Body of pancreas (tissue), 4 donors: ENCODE measurements around the gene WNK4.
A peak's percentile ranks its signal among the peaks of the same experiment; 100 is the strongest.

Source experiments
- POLR2A ChIP-seq, 3 donors: fragments of 450-650 bp; IDR thresholded peaks; one replicate each; pipeline ENCODE4 v1.6.1; 2016; ENCODE audit warnings: antibody characterized with exemption in 3 of 3, mild to moderate bottlenecking in 2 of 3
- TF ChIP-seq, protein P1 (sequence below), 7 experiments: fragments of 450-650 bp in 4 of 7; fragments of 200-600 bp in 3 of 7; sonication (generic) in 3 of 7; IDR thresholded peaks; one replicate each; pipeline ENCODE4 v1.5.1; 2016 to 2019; ENCODE audit warnings: antibody characterized with exemption in 7 of 7

- TF ChIP-seq POLR2A (IDR thresholded peaks at IDR 0.05), result no peak
- TF ChIP-seq, protein P1, sequence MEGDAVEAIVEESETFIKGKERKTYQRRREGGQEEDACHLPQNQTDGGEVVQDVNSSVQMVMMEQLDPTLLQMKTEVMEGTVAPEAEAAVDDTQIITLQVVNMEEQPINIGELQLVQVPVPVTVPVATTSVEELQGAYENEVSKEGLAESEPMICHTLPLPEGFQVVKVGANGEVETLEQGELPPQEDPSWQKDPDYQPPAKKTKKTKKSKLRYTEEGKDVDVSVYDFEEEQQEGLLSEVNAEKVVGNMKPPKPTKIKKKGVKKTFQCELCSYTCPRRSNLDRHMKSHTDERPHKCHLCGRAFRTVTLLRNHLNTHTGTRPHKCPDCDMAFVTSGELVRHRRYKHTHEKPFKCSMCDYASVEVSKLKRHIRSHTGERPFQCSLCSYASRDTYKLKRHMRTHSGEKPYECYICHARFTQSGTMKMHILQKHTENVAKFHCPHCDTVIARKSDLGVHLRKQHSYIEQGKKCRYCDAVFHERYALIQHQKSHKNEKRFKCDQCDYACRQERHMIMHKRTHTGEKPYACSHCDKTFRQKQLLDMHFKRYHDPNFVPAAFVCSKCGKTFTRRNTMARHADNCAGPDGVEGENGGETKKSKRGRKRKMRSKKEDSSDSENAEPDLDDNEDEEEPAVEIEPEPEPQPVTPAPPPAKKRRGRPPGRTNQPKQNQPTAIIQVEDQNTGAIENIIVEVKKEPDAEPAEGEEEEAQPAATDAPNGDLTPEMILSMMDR (IDR thresholded peaks at IDR 0.05), result peak; percentile 28 to 60 (median 52)
Observed at GRCh38 chr17:42819939-42820535, 39.6 kb downstream of the WNK4 start.
